GM19372 (cell line): ENCODE results near the gene TEAD4.

Source experiments
- ATAC-seq: cut with Tn5 transposase; IDR thresholded peaks from one replicate; pipeline ENCODE4 v1.9.1; 2021; ENCODE audit warnings: mild to moderate bottlenecking, low read depth, moderate library complexity; ENCODE audit not compliant: unreplicated experiment

The TEAD4 gene

GRCh38 chr12:2959192-2959504 is at the start of gene TEAD4:
Gene TEAD4 (plus strand): TSS chr12:2959397.
- no peak for ATAC-seq

- no peak for ATAC-seq
These were observed 47.0 kb upstream of the TEAD4 start for GRCh38 chr12:2912216-2912575.

DNA sequence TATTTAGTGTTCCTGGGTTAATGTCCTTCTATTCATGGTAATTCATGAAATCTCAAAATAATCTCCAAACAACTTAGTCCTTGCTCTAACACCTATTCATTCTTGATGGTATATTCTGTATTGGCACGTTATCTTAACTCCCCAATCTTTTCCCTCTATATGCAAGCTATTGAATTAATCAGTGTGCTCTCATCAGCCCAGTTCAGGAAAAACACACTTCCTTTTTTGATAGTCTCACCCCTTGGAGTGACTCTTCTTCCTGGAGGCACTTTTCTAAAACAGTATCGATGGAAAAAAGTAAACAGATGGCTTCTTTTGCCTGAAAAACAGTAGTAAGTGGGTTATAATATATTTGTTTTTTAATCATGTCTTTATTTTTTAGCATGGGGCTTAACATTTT is 39.9 kb upstream of the TEAD4 start:
- no peak for ATAC-seq

DNA sequence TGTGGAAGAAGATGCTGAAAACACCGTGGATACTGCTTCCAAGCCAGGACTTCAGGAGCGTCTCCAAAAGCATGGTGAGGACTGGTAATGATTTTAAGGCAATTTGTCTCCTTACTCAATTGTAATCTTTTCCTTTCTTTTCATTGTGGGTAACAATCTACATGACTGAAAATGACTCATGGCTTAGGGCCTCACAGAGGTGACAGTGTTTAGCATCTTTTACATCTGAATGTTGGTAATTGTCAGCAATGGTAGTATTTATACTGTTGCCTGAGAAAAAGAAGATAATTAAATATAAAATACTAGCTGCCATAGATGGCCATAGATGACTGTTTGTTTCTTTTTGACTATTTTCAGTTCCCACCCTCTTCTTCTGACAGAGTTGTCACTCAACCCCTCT is 36.9 kb upstream of the TEAD4 start:
- ATAC-seq: no peak

DNA sequence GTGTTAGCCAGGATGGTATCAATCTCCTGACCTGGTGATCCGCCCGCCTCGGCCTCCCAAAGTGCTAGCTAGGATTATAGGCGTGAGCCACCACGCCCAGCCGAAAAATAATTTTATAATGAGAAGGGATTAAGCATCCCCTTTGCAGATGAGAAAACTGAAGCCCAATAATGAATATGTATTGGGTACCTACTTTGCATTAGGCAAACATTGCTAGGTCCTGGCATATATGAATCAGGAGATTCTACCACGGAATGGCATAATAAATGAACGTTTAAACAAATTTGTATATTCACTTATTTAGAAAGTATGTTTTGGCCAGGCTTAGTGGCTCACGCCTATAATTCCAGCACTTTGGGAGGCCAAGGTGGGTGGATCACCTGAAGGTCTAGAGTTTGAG is 36.1 kb upstream of the TEAD4 start:
- no peak for ATAC-seq

DNA sequence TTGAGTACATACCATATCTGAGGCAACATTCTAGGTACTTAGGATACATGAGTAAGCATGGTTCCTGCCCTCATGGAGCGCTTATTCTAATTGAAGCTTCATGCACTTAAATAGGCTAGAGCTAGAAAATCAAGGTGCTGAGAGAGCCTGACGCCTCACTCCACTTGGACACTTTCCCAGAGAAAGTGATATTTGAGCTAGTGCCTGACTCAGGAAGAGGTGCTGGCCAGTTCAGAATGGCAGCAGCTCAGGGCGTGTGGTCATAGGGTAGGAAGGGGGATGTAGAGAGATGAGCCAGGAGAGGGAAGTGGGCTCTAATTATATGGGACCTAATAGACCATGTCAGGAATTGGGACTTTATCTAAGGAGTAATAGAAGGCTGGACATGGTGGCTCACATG is 35.2 kb upstream of the TEAD4 start:
- ATAC-seq: no peak

GRCh38 chr12:2925322-2925995 is 33.7 kb upstream of the TEAD4 start:
- ATAC-seq: no peak

DNA sequence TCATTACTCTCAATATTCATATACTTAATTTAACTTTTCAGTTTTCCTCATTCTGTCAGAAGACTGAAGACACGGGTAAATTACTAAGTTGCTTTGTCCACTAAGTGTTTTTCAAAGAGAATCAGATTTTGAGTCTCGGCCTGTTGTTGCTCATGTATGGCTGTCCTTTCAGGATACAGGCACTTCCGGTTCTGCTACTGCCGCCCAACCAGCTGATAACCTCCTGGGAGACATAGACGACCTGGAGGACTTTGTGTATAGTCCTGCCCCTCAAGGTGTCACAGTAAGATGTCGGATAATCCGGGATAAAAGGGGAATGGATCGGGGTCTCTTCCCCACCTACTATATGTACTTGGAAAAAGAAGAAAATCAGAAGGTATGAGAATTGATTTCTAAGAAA is 28.3 kb upstream of the TEAD4 start:
- no peak for ATAC-seq

DNA sequence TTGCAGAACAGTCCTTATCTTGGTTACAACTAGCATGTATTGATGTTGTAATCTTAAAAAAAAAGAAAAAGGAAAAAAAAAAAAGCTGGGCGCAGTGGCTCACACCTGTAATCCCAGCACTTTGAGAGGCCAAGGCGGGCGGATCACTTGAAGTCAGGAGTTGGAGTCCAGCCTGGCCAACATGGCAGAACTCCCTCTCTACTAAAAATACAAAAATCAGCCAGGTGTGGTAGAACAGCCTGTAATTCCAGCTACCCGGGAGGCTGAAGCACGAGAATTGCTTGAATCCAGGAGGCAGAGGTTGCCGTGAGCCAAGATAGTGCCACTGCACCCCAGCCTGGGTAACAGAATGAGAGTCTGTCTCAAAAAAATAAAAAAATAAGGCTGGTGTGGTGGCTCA is 25.6 kb upstream of the TEAD4 start:
- no peak for ATAC-seq

- no peak for ATAC-seq
These were observed 24.8 kb upstream of the TEAD4 start for GRCh38 chr12:2934371-2934770.

DNA sequence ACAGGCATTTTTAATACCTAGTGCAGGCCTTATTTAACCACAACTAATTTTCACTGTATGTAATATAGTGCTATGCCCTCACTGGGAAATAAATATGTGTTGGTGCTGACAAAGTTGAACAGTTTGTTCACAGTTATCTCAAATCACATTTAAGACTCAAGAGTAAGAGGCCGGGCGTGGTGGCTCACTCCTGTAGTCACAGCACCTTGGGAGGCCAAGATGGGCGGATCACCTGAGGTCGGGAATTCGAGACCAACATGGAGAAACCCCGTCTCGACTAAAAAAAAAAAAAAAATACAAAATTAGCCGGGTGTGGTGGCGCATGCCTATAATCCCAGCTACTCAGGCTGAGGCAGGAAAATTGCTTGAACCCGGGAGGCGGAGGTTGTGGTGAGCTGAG is 22.9 kb upstream of the TEAD4 start:
- no peak for ATAC-seq

DNA sequence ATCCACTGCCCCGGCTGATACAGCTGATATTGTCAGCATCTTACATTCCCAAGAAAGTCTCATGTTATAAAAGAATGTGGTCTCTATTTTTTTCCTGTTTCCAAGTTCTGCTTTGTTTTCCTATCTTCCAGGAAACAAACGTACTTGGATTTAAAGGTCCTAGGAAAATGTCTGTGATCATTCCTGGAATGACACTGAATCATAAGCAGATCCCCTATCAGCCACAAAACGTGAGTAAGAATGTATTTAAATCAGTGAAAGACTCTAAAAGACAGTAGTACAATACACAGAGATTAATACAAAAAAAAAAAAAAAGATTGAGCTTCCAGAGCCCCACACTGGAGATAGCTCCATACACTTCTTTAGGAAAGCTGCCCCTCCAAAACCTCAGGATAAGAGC is 21.7 kb upstream of the TEAD4 start:
- ATAC-seq: no peak

GRCh38 chr12:2939191-2939590 is 20.0 kb upstream of the TEAD4 start:
- ATAC-seq: no peak

- no peak for ATAC-seq
These were observed 18.6 kb upstream of the TEAD4 start for GRCh38 chr12:2940564-2940963.

DNA sequence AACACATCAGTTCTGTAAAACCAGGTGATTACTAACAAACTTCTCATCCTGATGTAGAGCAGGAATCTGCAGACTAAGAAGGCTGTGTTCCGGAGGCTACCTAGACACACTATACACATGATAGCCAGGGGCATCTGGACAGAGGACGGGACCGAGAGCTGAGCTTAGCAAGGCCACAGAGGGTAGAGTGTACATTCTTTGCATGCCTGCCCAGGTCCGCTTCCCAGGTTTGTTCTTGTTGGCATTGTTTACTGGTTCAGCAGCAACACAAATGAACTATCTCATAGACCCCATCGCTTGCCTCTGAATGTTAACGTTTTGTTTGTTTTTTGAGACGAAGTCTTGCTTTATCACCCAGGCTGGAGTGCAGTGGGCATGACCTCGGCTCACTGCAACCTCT is 17.7 kb upstream of the TEAD4 start:
- no peak for ATAC-seq

DNA sequence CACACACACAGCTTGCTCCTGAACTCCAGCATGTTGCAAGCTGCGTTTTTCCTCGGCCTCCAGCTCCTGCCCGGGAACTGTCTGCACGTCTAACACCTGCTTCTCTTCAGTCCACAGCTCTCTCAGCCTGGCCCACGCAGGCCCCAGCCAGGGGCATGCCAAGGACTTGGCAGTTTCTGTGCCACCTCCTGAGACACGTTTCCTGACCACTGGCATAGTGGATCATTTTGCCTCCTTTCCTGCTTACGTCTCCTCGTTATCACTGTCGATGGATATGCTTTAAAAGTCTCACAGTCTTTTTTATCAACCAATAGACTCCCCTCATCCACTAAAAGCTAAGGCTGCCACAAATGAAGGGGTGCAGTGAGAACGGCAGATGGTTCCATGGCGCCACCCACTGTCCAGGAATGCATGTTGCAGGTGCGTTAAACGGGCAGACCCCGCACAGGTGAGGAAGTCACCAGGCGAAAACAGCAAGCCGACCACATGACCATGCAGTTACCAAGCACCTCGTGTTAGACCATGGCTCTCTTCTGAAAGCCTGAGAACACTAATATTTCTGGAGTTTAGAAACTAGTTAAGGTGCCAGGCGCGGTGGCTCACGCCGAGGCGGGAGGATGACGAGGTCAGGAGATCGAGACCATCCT is 14.7 kb upstream of the TEAD4 start:
- ATAC-seq: no peak

- ATAC-seq: no peak
These were observed 9.8 kb upstream of the TEAD4 start for GRCh38 chr12:2949411-2949810.

DNA sequence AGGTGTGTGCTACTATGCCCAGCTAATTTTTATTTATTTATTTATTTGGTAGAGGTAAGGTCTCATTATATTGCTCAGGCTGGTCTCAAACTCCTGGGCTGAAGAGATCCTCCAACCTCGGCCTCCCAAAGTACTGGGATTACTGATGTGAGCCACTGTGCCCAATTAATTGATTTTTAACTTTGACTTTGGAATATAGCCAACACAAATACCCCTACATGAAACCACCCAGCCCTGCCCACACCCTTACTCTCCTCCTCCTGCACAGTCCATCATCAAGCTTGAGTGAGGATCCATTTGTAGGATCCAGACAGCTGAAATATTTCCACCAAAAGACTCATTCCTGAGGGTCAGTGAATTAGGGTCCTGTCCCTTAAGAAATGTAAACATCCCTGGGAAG is 3.3 kb upstream of the TEAD4 start:
- ATAC-seq: no peak

GRCh38 chr12:2957816-2958431 is 1.3 kb upstream of the TEAD4 start:
- ATAC-seq: no peak

- no peak for ATAC-seq
These were observed 585 bp upstream of the TEAD4 start for GRCh38 chr12:2958432-2959191.

- no peak for ATAC-seq
These were observed 550 bp downstream of the TEAD4 start for GRCh38 chr12:2959505-2960389.
